ENCODE measurements around the gene UGT2B17. TPM values are rescaled to one million over a fixed set of nuclear protein-coding genes. Genes with fewer than 3 reads are reported as not detected.
A peak's percentile ranks its signal among the peaks of the same experiment; 100 is the strongest.
"Not testable (repeated sequence)": the region's sequence is repeated elsewhere in the genome, so short reads cannot be mapped to it uniquely, and the experiment has no call there.

Gene UGT2B17
- polyA plus RNA-seq, 2 of the 4 experiments (the other 2 are of a cell fraction): 0.04 TPM; not detected in 1

DNA sequence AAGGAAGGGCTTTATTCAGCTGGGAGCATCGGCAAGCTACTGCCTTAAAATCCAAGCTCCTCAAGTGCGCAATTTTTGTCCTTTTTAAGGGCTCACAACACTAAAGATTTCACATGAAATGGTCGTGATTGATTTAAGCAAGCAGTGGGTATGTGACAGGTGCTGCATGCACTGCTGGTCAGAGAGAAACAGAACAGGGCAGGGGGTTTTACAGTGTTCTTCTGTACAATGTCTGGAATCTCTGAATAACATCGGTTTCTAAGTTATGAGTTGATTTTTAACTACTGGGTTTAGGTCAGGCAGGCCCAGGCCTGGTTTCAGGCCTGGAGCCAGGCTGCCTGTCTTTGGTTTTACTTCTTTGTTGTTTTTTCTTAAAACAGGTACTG is 6.0 kb downstream of the UGT2B17 start:
- no peak overlapping the region for H3K4me3 ChIP-seq
- DNase-seq (ENCODE audit: low read depth in 1 of 2, low spot score in 1 of 2): no peak
- CTCF ChIA-PET: no interaction called here
- FAIRE-seq: no peak
- no peaks in the 10 kb centered on the region for H3K9me3 ChIP-seq
- no peaks in the 10 kb centered on the region for H3K4me1 ChIP-seq
- POLR2A ChIA-PET: no interaction called here
- 79% methylated on average over 4 of the region's 4 CpGs for WGBS (ENCODE audit: missing lambda C conversion rate)
- no peak overlapping the region for H3K4me2 ChIP-seq
- H3K27ac ChIP-seq: no peak overlapping the region
- ATAC-seq: no peak
- TF ChIP-seq PBX3 (IDR thresholded peaks at IDR 0.05): no peak
- TF ChIP-seq NR3C1 (IDR thresholded peaks at IDR 0.05): no peak
- TF ChIP-seq SMC3 (IDR thresholded peaks at IDR 0.05): no peak
- TF ChIP-seq FOSB (CRISPR knock-in tag; IDR thresholded peaks at IDR 0.05): no peak
- TF ChIP-seq ESRRA (IDR thresholded peaks at IDR 0.05; ENCODE audit: borderline replicate concordance, low read length): no peak
- TF ChIP-seq POLR2AphosphoS2 (conservative IDR thresholded peaks at IDR 0.05; ENCODE audit: low read length): no peak
- TF ChIP-seq NPAS2 (CRISPR knock-in tag; IDR thresholded peaks at IDR 0.05; ENCODE audit: borderline replicate concordance): no peak
- no peak for TF ChIP-seq MAFK (IDR thresholded peaks at IDR 0.05; ENCODE audit: partially characterized antibody)
- no peak for TF ChIP-seq ELK1 (IDR thresholded peaks at IDR 0.05; ENCODE audit: low read depth, low read length)
- no peak for TF ChIP-seq FOXS1 (CRISPR knock-in tag; IDR thresholded peaks at IDR 0.05)
- no peak for TF ChIP-seq RFX5 (IDR thresholded peaks at IDR 0.05)
- TF ChIP-seq RCOR1 (IDR thresholded peaks at IDR 0.05; ENCODE audit: low read depth, low read length): no peak
- TF ChIP-seq CHD4 (IDR thresholded peaks at IDR 0.05; ENCODE audit: borderline replicate concordance): no peak
- TF ChIP-seq BHLHE40 (IDR thresholded peaks at IDR 0.05; ENCODE audit: low read depth, low read length): no peak
- no peak for TF ChIP-seq CHD2 (IDR thresholded peaks at IDR 0.05; ENCODE audit: low read length, partially characterized antibody)
- no peak for TF ChIP-seq ZC3H11A (IDR thresholded peaks at IDR 0.05)

DNA sequence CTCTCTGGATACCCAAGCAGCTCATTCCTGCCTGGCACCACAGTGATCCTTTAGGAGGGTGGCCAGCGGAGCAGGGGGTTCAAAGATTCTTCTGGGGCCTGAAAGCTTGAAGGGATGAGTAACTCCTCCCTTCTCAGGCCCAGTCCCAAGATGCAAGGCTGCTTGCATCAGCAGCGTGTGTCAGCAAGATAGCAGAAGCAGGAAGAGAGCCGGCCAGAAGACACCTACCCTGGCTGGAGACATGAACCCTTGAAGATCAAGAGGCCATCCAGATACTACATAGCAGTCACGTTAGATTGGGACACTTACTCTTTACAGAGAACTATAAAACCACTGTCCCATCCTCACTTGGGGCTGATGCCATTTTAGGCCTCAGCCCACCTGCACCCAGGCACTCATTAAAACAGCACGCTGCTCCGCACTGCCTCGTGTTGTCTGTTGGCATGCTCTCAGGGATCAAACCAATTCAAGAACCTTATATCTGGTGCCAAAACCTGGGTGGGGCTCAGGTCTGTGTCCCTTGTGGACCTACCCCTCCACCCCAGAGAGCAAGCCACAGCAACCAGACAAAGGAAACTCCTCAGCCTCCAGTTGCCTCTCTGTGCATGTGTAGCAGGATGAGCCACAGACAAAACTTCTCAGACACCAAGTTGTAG is 6.5 kb downstream of the UGT2B17 start:
- DNase-seq (ENCODE audit: low read depth in 1 of 2, low spot score in 1 of 2): no peak
- ChIA-PET CTCF (no interaction called here), POLR2A (no interaction called here)
- WGBS (ENCODE audit: missing lambda C conversion rate): 89% methylated on average over 7 of the region's 7 CpGs
- ATAC-seq: no peak
- Histone ChIP-seq H3K4me1 (no peaks in the 10 kb centered on the region), H3K4me3 (no peak overlapping the region), H3K4me2 (no peak overlapping the region), H3K9me3 (no peaks in the 10 kb centered on the region), H3K27ac (no peak overlapping the region)
- TF ChIP-seq TP53 (CRISPR knock-in tag; IDR thresholded peaks at IDR 0.05): no peak
- TF ChIP-seq ZNF302 (CRISPR knock-in tag; IDR thresholded peaks at IDR 0.05): no peak
- no peak for TF ChIP-seq NPAS2 (CRISPR knock-in tag; IDR thresholded peaks at IDR 0.05; ENCODE audit: borderline replicate concordance)
- no peak for TF ChIP-seq EHF (CRISPR knock-in tag; IDR thresholded peaks at IDR 0.05)
- no peak for TF ChIP-seq EHMT2 (IDR thresholded peaks at IDR 0.05; ENCODE audit: low read depth)
- no peak for TF ChIP-seq MAZ (IDR thresholded peaks at IDR 0.05; ENCODE audit: borderline replicate concordance, low read depth, low read length)
- no peak for FAIRE-seq

GRCh38 chr4:68569036-68569435 is 7.1 kb downstream of the UGT2B17 start:
- H3K27ac ChIP-seq, CTCF ChIA-PET, FAIRE-seq, H3K4me3 ChIP-seq, H3K4me1 ChIP-seq, POLR2A ChIA-PET, H3K9me3 ChIP-seq, H3K4me2 ChIP-seq: not testable (repeated sequence)
- ATAC-seq (peak in 1 of 2 experiments; percentile 61; a peak in 2 of 6 replicates), DNase-seq (ENCODE audit: low read depth in 1 of 2, low spot score in 1 of 2) (peak in 1 of 2 experiments; percentile 14)
- WGBS (ENCODE audit: missing lambda C conversion rate): 56% methylated on average over 1 of the region's 1 CpG

- POLR2A ChIA-PET; FAIRE-seq; H3K4me1 ChIP-seq; H3K4me2 ChIP-seq; H3K4me3 ChIP-seq; ATAC-seq; H3K27ac ChIP-seq; CTCF ChIA-PET; DNase-seq (ENCODE audit: low read depth in 1 of 2, low spot score in 1 of 2); H3K9me3 ChIP-seq: not testable (repeated sequence)
- 25% methylated on average over 4 of the region's 4 CpGs for WGBS (ENCODE audit: missing lambda C conversion rate)
Measured at GRCh38 chr4:68568535-68568934, 7.6 kb downstream of the UGT2B17 start.

DNA sequence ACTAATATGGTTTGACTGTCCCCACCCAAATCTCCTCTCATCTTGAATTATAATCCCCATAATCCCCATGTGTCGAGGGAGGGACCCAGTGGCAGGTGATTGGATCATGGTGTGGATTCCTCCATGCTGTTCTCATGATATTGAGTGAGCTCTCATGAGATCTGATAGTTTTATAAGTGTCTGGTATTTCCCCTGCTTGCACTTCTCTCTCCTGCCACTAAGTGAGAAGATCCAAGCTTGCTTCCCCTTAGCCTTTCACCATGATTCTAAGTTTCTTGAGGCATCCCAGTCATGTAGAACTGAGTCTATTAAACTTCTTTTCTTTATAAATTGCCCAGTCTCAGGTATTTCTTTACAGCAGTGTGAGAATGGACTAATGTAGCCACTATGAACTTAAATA is 9.8 kb downstream of the UGT2B17 start:
- POLR2A ChIA-PET; CTCF ChIA-PET; H3K27ac ChIP-seq; H3K9me3 ChIP-seq; H3K4me1 ChIP-seq; FAIRE-seq; DNase-seq (ENCODE audit: low read depth in 1 of 2, low spot score in 1 of 2); ATAC-seq; H3K4me3 ChIP-seq; H3K4me2 ChIP-seq: not testable (repeated sequence)
- WGBS (ENCODE audit: missing lambda C conversion rate): 47% methylated on average over 1 of the region's 1 CpG

DNA sequence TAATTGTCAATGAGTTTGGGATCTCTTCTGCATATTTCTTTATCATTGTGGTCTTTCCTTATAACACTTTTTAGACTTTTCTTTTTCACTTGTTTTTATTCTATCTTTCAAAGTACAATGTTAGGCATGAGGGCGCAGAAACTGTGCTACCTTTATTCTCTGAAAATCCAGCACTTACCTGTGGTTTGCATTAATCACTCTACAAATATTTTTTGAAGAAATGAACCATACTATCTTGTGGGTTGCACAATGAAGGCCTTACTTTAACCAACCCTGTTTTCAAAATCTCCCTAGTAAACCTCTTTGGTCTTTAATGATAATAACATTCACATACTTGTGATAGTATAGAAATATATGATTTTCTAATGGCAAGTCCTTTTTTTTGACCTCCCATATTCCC is 11.0 kb downstream of the UGT2B17 start:
- H3K9me3 ChIP-seq; POLR2A ChIA-PET; H3K4me2 ChIP-seq; H3K4me1 ChIP-seq; H3K4me3 ChIP-seq; CTCF ChIA-PET; ATAC-seq; FAIRE-seq; DNase-seq (ENCODE audit: low read depth in 1 of 2, low spot score in 1 of 2); H3K27ac ChIP-seq: not testable (repeated sequence)
- 100% methylated on average over 1 of the region's 1 CpG for WGBS (ENCODE audit: missing lambda C conversion rate)
